ENCODE data around the gene COL23A1. TPM values are rescaled to one million over a fixed set of nuclear protein-coding genes. Genes with fewer than 3 reads are reported as not detected.
A peak's percentile ranks its signal among the peaks of the same experiment; 100 is the strongest.
"Not testable (repeated sequence)": the region's sequence is repeated elsewhere in the genome, so short reads cannot be mapped to it uniquely, and the experiment has no call there.

The COL23A1 gene
- total and polyA plus RNA-seq, 4 donors: 0.36 to 1.5 (median 1.1) TPM; not detected in 1

DNA sequence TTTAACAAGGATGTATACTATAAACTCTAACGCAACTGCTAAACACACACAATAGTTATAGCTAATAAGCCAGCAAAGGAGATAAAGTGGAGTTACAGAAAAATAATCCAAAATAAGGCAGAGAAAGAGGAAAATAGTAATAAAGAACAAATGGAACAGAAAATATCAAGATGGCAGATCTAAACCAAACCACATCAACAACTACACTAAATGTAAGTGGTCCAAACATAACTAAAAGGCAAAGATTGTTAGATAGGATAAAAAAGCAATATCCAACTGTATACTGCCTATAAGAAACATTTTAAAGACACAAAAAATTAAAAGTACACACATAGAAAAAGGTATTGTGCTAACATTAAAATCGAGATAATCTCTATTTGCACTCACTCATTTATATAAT is 5.6 kb upstream of the COL23A1 start:
- intact Hi-C loops (cut with DNase I): no loop called here
- ATAC-seq (ENCODE audit: low FRiP score): no peak
- H3K27ac ChIP-seq (ENCODE audit: low read depth in 1 of 2, low read length in 2 of 2): no peak overlapping the region
- no peaks in the 10 kb centered on the region for H3K9me3 ChIP-seq (ENCODE audit: control insufficient read depth, low read length)
- no peaks in the 10 kb centered on the region for H3K4me1 ChIP-seq (ENCODE audit: control insufficient read depth in 1 of 2, insufficient read depth in 2 of 2, low read length in 2 of 2)
- H3K27me3 ChIP-seq (ENCODE audit: control insufficient read depth in 1 of 2, insufficient read depth in 2 of 2, low read length in 1 of 2): no peaks in the 10 kb centered on the region
- H3K4me3 ChIP-seq (ENCODE audit: low read length in 2 of 2): no peak overlapping the region
- no peak for DNase-seq
- 97% methylated on average over 2 of the region's 2 CpGs for WGBS, 2 donors
- H3K36me3 ChIP-seq (ENCODE audit: control insufficient read depth in 1 of 2, insufficient read depth in 2 of 2, low read length in 1 of 2): no peaks in the 10 kb centered on the region

DNA sequence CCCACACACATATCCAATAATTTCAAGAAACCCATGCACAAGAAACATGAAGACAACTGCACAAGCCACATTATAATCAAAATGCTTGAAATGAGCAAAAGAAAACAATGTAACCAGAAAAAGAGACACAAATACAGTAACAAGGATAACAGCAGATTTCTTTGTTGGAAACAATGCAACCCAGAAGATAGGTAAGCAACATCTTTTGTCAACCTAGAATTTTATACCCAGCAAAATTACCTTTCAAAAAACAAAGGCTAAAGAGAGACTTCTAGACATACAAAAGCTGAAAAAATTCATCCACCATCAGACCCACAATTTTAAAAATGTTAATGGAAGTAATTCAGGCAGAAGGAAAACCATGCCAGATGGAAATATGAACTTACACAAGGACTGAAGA is 5.0 kb upstream of the COL23A1 start:
- no peak for DNase-seq
- H3K36me3 ChIP-seq (ENCODE audit: control insufficient read depth in 1 of 2, insufficient read depth in 2 of 2, low read length in 1 of 2): no peaks in the 10 kb centered on the region
- no peaks in the 10 kb centered on the region for H3K9me3 ChIP-seq (ENCODE audit: control insufficient read depth, low read length)
- H3K4me3 ChIP-seq (ENCODE audit: low read length in 2 of 2): no peak overlapping the region
- no peaks in the 10 kb centered on the region for H3K27me3 ChIP-seq (ENCODE audit: control insufficient read depth in 1 of 2, insufficient read depth in 2 of 2, low read length in 1 of 2)
- no peak overlapping the region for H3K27ac ChIP-seq (ENCODE audit: low read depth in 1 of 2, low read length in 2 of 2)
- no peaks in the 10 kb centered on the region for H3K4me1 ChIP-seq (ENCODE audit: control insufficient read depth in 1 of 2, insufficient read depth in 2 of 2, low read length in 2 of 2)
- no peak for ATAC-seq (ENCODE audit: low FRiP score)
- intact Hi-C loops (cut with DNase I): no loop called here

DNA sequence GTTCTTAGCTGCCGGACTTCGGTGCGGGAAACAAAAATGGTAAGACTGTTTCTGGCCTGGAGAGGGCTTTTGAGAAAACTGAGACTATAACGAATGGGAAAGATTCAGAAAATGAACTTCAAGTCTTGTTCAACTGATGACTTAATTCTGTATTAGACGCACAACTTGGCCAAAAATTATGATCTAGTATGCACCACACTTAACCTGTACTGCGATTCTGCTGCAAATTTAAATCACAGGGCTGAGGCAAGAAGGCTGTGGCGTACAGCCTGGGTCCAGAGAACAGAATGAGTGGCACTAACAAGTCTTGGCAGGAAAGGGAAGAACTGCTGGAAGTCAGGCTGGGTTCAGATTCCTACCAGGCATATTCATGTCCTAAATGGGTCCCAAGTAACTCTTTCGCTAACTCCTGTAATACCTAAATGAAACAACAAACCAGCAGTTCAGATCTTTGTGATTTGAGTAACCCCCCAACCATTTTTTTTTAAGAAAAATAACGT is 781 bp upstream of the COL23A1 start:
- Histone ChIP-seq H3K36me3 (ENCODE audit: control insufficient read depth in 1 of 2, insufficient read depth in 2 of 2, low read length in 1 of 2) (no peaks in the 10 kb centered on the region), H3K27me3 (ENCODE audit: control insufficient read depth in 1 of 2, insufficient read depth in 2 of 2, low read length in 1 of 2) (no peaks in the 10 kb centered on the region), H3K4me1 (ENCODE audit: control insufficient read depth in 1 of 2, insufficient read depth in 2 of 2, low read length in 2 of 2) (no peaks in the 10 kb centered on the region), H3K4me3 (ENCODE audit: low read length in 2 of 2) (peak overlapping the region; percentile 6 to 43), H3K9me3 (ENCODE audit: control insufficient read depth, low read length) (no peaks in the 10 kb centered on the region), H3K27ac (ENCODE audit: low read depth in 1 of 2, low read length in 2 of 2) (no peak overlapping the region)
- ATAC-seq (ENCODE audit: low FRiP score) (no peak), DNase-seq (no peak)
- WGBS, 2 donors: 6 to 7% methylated on average over 9 of the region's 9 CpGs
- intact Hi-C loops (cut with DNase I): loop anchor here in 1 of 2 donors (5.0 kb wide), 1 partner anchor 36 kb away; the partner anchor contains the start of gene CLK4

DNA sequence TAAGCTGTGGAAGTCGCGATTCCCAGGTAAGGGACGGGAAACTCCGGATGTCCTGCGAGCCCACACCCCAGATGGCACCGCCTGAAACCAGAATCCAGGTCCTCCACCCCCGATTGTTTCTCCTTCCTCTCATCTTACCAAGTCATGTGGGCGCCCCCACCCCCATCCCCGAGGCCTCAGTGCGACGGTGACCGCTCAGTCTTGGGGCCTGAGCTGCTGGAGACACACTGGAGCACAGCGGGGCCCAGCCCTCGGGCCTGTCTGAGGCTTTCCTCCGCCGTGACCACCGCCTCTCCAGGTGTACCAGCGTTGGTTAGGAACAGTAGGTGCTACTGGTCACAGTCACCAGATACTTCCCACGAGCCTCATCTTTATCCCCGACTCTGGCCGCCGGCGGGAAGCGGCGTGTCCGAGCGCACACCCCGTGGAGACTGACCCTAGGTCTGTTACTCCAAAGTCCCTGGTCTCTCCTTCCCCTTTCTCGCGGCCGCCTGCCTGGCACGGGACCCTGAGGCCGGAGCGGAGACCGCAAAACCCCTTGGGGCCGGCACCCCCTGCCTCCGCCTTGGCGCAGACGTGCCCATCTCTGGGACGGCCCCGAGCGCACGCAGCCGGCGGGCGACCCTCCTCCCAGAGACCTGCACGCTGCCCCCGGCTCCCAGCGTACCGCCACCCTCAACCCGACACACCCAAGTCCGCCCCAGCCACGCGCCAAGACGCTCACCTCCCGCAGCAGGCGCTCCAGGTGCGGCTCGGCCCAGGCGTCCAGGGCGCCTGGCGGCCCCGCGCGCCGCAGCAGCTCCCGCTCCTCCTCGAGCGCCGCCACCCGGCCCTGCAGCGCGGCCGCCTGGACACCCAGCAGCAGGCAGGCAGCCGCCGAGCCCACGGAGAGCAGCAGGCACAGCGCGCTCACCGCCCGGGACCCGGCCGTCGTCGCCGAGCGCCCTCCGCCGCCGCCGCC is 733 bp downstream of the COL23A1 start:
- 16 to 18% methylated on average over 81 to 91 of the region's 91 CpGs for WGBS, 2 donors
- Histone ChIP-seq H3K4me1 (ENCODE audit: control insufficient read depth in 1 of 2, insufficient read depth in 2 of 2, low read length in 2 of 2) (no peaks in the 10 kb centered on the region), H3K27me3 (ENCODE audit: control insufficient read depth in 1 of 2, insufficient read depth in 2 of 2, low read length in 1 of 2) (no peaks in the 10 kb centered on the region), H3K36me3 (ENCODE audit: control insufficient read depth in 1 of 2, insufficient read depth in 2 of 2, low read length in 1 of 2) (no peaks in the 10 kb centered on the region), H3K4me3 (ENCODE audit: low read length in 2 of 2) (peak overlapping the region in 1 of 2 donors; percentile 43), H3K9me3 (ENCODE audit: control insufficient read depth, low read length) (no peaks in the 10 kb centered on the region), H3K27ac (ENCODE audit: low read depth in 1 of 2, low read length in 2 of 2) (no peak overlapping the region)
- intact Hi-C loops (cut with DNase I): loop anchor here in 1 of 2 donors (5.0 to 10.0 kb wide), 3 partner anchors 38 to 307 kb away; partner anchors contain the start of gene CLK4
- DNase-seq (peak in 1 of 2 donors; percentile 55), ATAC-seq (ENCODE audit: low FRiP score) (no peak)

DNA sequence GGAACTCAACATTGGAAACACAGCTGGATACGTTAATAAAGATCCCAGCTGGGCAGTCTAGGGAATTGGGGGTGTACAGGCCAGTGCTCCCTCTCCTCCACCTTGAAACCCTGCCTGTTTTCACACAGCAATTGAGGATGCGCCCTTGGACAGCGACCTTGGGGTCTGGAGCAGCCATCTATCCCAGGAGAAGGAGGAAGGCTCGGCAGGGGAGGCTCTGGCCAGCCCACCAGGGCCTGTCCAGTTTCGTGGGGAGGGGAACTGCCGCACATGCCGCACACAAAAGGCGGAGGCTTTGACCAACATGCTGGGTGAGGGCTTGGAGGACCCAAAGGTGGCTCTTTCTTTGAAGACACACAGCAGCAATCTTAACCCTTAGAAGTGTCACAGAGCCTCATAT is 1.4 kb downstream of the COL23A1 start:
- intact Hi-C loops (cut with DNase I): loop anchor here in 1 of 2 donors (5.0 to 10.0 kb wide), 2 partner anchors 124 to 306 kb away; no protein-coding TSS in a partner anchor
- H3K4me3 ChIP-seq (ENCODE audit: low read length in 2 of 2): no peak overlapping the region
- no peak for DNase-seq
- no peaks in the 10 kb centered on the region for H3K4me1 ChIP-seq (ENCODE audit: control insufficient read depth in 1 of 2, insufficient read depth in 2 of 2, low read length in 2 of 2)
- no peaks in the 10 kb centered on the region for H3K9me3 ChIP-seq (ENCODE audit: control insufficient read depth, low read length)
- ATAC-seq (ENCODE audit: low FRiP score): no peak
- 91% methylated on average over 8 of the region's 8 CpGs for WGBS, 2 donors
- no peak overlapping the region for H3K27ac ChIP-seq (ENCODE audit: low read depth in 1 of 2, low read length in 2 of 2)
- H3K36me3 ChIP-seq (ENCODE audit: control insufficient read depth in 1 of 2, insufficient read depth in 2 of 2, low read length in 1 of 2): no peaks in the 10 kb centered on the region
- H3K27me3 ChIP-seq (ENCODE audit: control insufficient read depth in 1 of 2, insufficient read depth in 2 of 2, low read length in 1 of 2): no peaks in the 10 kb centered on the region

DNA sequence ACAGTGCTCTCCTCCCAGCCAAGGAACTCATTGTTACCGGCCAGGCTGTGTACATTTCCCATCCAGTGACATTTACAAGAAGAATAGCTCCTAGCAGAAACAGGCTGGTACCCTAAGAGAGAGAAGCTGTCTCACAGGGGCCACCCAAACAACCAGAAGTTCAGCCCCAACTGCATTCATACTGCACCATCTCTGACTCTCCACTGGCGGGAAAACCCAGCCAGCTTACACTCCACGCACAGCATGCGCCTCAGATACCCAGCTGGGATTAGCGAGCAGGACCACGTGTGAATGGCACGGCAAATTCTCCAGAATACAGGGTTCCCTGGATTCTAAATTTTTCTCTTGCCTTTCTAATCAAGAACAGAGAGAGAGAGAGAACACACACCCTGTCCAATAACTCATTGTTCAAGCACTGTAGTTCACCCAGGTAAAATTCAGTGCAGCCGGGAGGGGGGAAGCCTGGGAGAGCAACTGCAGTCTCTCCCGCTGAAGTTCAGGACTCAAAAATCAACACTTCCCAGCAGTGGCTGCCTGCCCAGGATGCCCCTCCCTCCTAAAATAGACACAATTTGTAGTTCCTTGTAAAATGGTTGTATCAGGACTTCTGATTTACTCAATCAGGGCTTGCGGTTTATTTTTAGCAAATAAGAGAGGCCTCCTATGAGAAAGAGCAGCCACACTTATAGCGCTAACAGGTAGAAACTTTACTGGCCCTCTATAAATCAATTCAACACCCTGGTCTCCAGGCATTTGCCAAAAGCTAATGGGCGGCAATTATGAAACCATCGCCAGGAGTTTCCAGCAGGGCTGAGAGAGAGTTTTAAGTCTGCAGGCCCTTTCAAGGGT is 2.2 kb downstream of the COL23A1 start:
- intact Hi-C loops (cut with DNase I): loop anchor here in 1 of 2 donors (5.0 to 10.0 kb wide), 2 partner anchors 123 to 306 kb away; no protein-coding TSS in a partner anchor
- no peak overlapping the region for H3K27ac ChIP-seq (ENCODE audit: low read depth in 1 of 2, low read length in 2 of 2)

DNA sequence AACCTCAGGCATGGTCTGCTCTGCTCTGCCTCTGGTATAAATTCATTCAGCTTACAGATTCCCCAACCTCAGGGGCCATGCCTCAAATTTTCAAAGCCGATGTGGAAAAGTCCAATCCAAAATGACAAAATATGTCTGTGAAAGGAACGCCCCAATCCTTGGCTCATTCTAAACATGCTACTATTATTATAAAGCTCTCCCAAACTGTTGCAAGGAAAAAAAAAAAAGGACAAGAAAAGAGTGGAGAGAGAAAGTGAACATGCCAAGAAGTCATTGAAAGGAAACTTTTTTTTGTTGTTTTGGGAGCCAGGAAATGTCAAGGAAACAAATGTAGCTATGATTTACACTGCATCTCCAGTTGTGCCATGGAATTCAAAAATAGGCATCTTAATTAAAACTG is 3.8 kb downstream of the COL23A1 start:
- WGBS, 2 donors: 66 to 70% methylated on average over 2 of the region's 2 CpGs
- DNase-seq (no peak), ATAC-seq (ENCODE audit: low FRiP score) (no peak)
- Histone ChIP-seq H3K9me3 (ENCODE audit: control insufficient read depth, low read length) (no peaks in the 10 kb centered on the region), H3K36me3 (ENCODE audit: control insufficient read depth in 1 of 2, insufficient read depth in 2 of 2, low read length in 1 of 2) (no peaks in the 10 kb centered on the region), H3K4me3 (ENCODE audit: low read length in 2 of 2) (no peak overlapping the region), H3K27ac (ENCODE audit: low read depth in 1 of 2, low read length in 2 of 2) (no peak overlapping the region), H3K27me3 (ENCODE audit: control insufficient read depth in 1 of 2, insufficient read depth in 2 of 2, low read length in 1 of 2) (no peaks in the 10 kb centered on the region), H3K4me1 (ENCODE audit: control insufficient read depth in 1 of 2, insufficient read depth in 2 of 2, low read length in 2 of 2) (no peaks in the 10 kb centered on the region)
- intact Hi-C loops (cut with DNase I): loop anchor here in 1 of 2 donors (5.0 to 10.0 kb wide), 2 partner anchors 122 to 304 kb away; no protein-coding TSS in a partner anchor

More for the DNA sequence above, 2.2 kb downstream of the COL23A1 start:
- DNase-seq (no peak), ATAC-seq (ENCODE audit: low FRiP score) (no peak)
- H3K4me1 ChIP-seq (ENCODE audit: control insufficient read depth in 1 of 2, insufficient read depth in 2 of 2, low read length in 2 of 2): no peaks in the 10 kb centered on the region
- no peak overlapping the region for H3K4me3 ChIP-seq (ENCODE audit: low read length in 2 of 2)
- H3K27me3 ChIP-seq (ENCODE audit: control insufficient read depth in 1 of 2, insufficient read depth in 2 of 2, low read length in 1 of 2): no peaks in the 10 kb centered on the region
- whole genome bisulfite sequencing, 2 donors: 59 to 67% methylated on average over 13 of the region's 13 CpGs
- H3K36me3 ChIP-seq (ENCODE audit: control insufficient read depth in 1 of 2, insufficient read depth in 2 of 2, low read length in 1 of 2): no peaks in the 10 kb centered on the region
- H3K9me3 ChIP-seq (ENCODE audit: control insufficient read depth, low read length): no peaks in the 10 kb centered on the region

DNA sequence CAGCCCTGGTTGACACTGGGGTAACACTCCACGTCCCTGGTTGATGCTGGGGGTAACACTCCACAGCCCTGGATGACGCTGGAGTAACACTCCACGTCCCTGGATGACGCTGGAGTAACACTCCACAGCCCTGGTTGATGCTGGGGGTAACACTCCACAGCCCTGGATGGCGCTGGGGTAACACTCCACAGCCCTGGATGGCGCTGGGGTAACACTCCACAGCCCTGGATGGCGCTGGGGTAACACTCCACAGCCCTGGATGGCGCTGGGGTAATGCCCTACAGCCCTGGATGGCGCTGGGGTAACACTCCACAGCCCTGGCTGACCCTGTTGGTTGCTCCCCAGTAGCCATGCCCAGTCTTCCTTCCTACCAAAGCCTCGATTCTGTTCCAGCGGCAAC is 4.8 kb downstream of the COL23A1 start:
- DNase-seq (peak in 1 of 2 donors; percentile 66), ATAC-seq (ENCODE audit: low FRiP score) (peak; percentile 98)
- H3K27me3 ChIP-seq (ENCODE audit: control insufficient read depth in 1 of 2, insufficient read depth in 2 of 2, low read length in 1 of 2); H3K27ac ChIP-seq (ENCODE audit: low read depth in 1 of 2, low read length in 2 of 2); H3K36me3 ChIP-seq (ENCODE audit: control insufficient read depth in 1 of 2, insufficient read depth in 2 of 2, low read length in 1 of 2); H3K4me1 ChIP-seq (ENCODE audit: control insufficient read depth in 1 of 2, insufficient read depth in 2 of 2, low read length in 2 of 2); H3K9me3 ChIP-seq (ENCODE audit: control insufficient read depth, low read length); H3K4me3 ChIP-seq (ENCODE audit: low read length in 2 of 2): not testable (repeated sequence)
- 87 to 91% methylated on average over 11 of the region's 11 CpGs for WGBS, 2 donors
- intact Hi-C loops (cut with DNase I): loop anchor here in 1 of 2 donors (5.0 to 10.0 kb wide), 2 partner anchors 121 to 303 kb away; no protein-coding TSS in a partner anchor
